Memory B cell (primary cell): Measurements from ENCODE around the gene CTDSPL.

Experiments
- ATAC-seq: fragments of 150-1000 bp; cut with Tn5 transposase; 2 replicates; pipeline ENCODE4 v1.10.0; 2021; ENCODE audit warnings: low read depth, mild to moderate bottlenecking, moderate library complexity
- DNase-seq, 2 donors: peaks; one replicate each; pipeline ENCODE4 v3.0.0; 2022; ENCODE audit warnings: low spot score in 2 of 2
- H3K27ac Mint-ChIP-seq: one replicate; pipeline ENCODE4 v1.8.0; 2022; ENCODE audit warnings: mild to moderate bottlenecking, moderate library complexity, mixed read lengths
- H3K27me3 Mint-ChIP-seq: one replicate; pipeline ENCODE4 v1.8.0; 2022; ENCODE audit warnings: mixed read lengths
- H3K36me3 Mint-ChIP-seq: one replicate; pipeline ENCODE4 v1.8.0; 2022; ENCODE audit warnings: mild to moderate bottlenecking, mixed read lengths
- H3K4me1 Mint-ChIP-seq: one replicate; pipeline ENCODE4 v1.8.0; 2022; ENCODE audit warnings: mixed read lengths
- H3K4me3 Mint-ChIP-seq: one replicate; pipeline ENCODE4 v1.8.0; 2022; ENCODE audit warnings: mild to moderate bottlenecking, moderate library complexity, mixed read lengths
- H3K9me3 Mint-ChIP-seq: one replicate; pipeline ENCODE4 v1.8.0; 2022; ENCODE audit warnings: mixed read lengths

The CTDSPL gene

GRCh38 chr3:37923569-37924040 lies 61.9 kb downstream of the CTDSPL start:
- no peak overlapping the region for H3K27ac Mint-ChIP-seq

GRCh38 chr3:37924453-37924852 lies 62.8 kb downstream of the CTDSPL start:
- DNase-seq (no peak), ATAC-seq (no peak)
- Mint-ChIP-seq H3K4me3 (no peak overlapping the region), H3K27ac (no peak overlapping the region), H3K4me1 (no peaks in the 10 kb centered on the region), H3K27me3 (no peaks in the 10 kb centered on the region), H3K9me3 (peaks cover 2% of the 10 kb centered on the region), H3K36me3 (no peaks in the 10 kb centered on the region)

More at GRCh38 chr3:37923569-37924040, 61.9 kb downstream of the CTDSPL start:
- Mint-ChIP-seq H3K27me3 (no peaks in the 10 kb centered on the region), H3K4me1 (no peaks in the 10 kb centered on the region), H3K36me3 (no peaks in the 10 kb centered on the region), H3K9me3 (no peaks in the 10 kb centered on the region), H3K4me3 (no peak overlapping the region)
- no peak for ATAC-seq
- DNase-seq = no peak

GRCh38 chr3:37925157-37925556 lies 63.5 kb downstream of the CTDSPL start:
- ATAC-seq = no peak
- H3K27ac Mint-ChIP-seq = no peak overlapping the region

GRCh38 chr3:37926611-37927010 lies 64.9 kb downstream of the CTDSPL start:
- Mint-ChIP-seq H3K27me3 (peaks cover 7% of the 10 kb centered on the region), H3K36me3 (no peaks in the 10 kb centered on the region), H3K27ac (no peak overlapping the region), H3K4me1 (no peaks in the 10 kb centered on the region), H3K9me3 (peaks cover 3% of the 10 kb centered on the region), H3K4me3 (no peak overlapping the region)
- DNase-seq (no peak), ATAC-seq (no peak)

More at GRCh38 chr3:37925157-37925556, 63.5 kb downstream of the CTDSPL start:
- Mint-ChIP-seq H3K9me3 (peaks cover 3% of the 10 kb centered on the region), H3K4me1 (no peaks in the 10 kb centered on the region), H3K4me3 (no peak overlapping the region), H3K36me3 (no peaks in the 10 kb centered on the region), H3K27me3 (no peaks in the 10 kb centered on the region)
- DNase-seq = no peak

GRCh38 chr3:37930495-37930894 lies 68.8 kb downstream of the CTDSPL start:
- H3K36me3 Mint-ChIP-seq = no peaks in the 10 kb centered on the region
- ATAC-seq (no peak), DNase-seq (no peak)
- no peaks in the 10 kb centered on the region for H3K4me1 Mint-ChIP-seq
- peaks cover 10% of the 10 kb centered on the region for H3K27me3 Mint-ChIP-seq
- H3K27ac Mint-ChIP-seq = no peak overlapping the region
- peaks cover 3% of the 10 kb centered on the region for H3K9me3 Mint-ChIP-seq
- H3K4me3 Mint-ChIP-seq = no peak overlapping the region

GRCh38 chr3:37932505-37932904 lies 70.8 kb downstream of the CTDSPL start:
- Mint-ChIP-seq H3K4me1 (no peaks in the 10 kb centered on the region), H3K27me3 (peaks cover 11% of the 10 kb centered on the region), H3K27ac (no peak overlapping the region), H3K4me3 (no peak overlapping the region), H3K36me3 (no peaks in the 10 kb centered on the region), H3K9me3 (peaks cover 3% of the 10 kb centered on the region)
- DNase-seq (no peak), ATAC-seq (no peak)

- no peaks in the 10 kb centered on the region for H3K4me1 Mint-ChIP-seq
- H3K27me3 Mint-ChIP-seq = peaks cover 16% of the 10 kb centered on the region
- no peak for DNase-seq
- no peak overlapping the region for H3K27ac Mint-ChIP-seq
- no peak for ATAC-seq
- H3K4me3 Mint-ChIP-seq = no peak overlapping the region
- no peaks in the 10 kb centered on the region for H3K36me3 Mint-ChIP-seq
- H3K9me3 Mint-ChIP-seq = no peaks in the 10 kb centered on the region
Measured at GRCh38 chr3:37934631-37935289, 73.1 kb downstream of the CTDSPL start.

- no peaks in the 10 kb centered on the region for H3K9me3 Mint-ChIP-seq
- ATAC-seq (no peak), DNase-seq (no peak)
- H3K27ac Mint-ChIP-seq = no peak overlapping the region
- H3K36me3 Mint-ChIP-seq = no peaks in the 10 kb centered on the region
- H3K27me3 Mint-ChIP-seq = peaks cover 18% of the 10 kb centered on the region
- H3K4me1 Mint-ChIP-seq = no peaks in the 10 kb centered on the region
- no peak overlapping the region for H3K4me3 Mint-ChIP-seq
Measured at GRCh38 chr3:37935290-37935668, 73.6 kb downstream of the CTDSPL start.

GRCh38 chr3:37935756-37936666 lies 74.3 kb downstream of the CTDSPL start:
- DNase-seq (no peak), ATAC-seq (no peak)
- no peak overlapping the region for H3K4me3 Mint-ChIP-seq
- no peaks in the 10 kb centered on the region for H3K36me3 Mint-ChIP-seq
- H3K4me1 Mint-ChIP-seq = no peaks in the 10 kb centered on the region
- H3K9me3 Mint-ChIP-seq = no peaks in the 10 kb centered on the region
- peaks cover 14% of the 10 kb centered on the region for H3K27me3 Mint-ChIP-seq
- no peak overlapping the region for H3K27ac Mint-ChIP-seq

- Mint-ChIP-seq H3K9me3 (no peaks in the 10 kb centered on the region), H3K36me3 (no peaks in the 10 kb centered on the region), H3K27me3 (peaks cover 11% of the 10 kb centered on the region), H3K27ac (no peak overlapping the region), H3K4me3 (no peak overlapping the region), H3K4me1 (no peaks in the 10 kb centered on the region)
- no peak for ATAC-seq
- DNase-seq = no peak
Measured at GRCh38 chr3:37937156-37937555, 75.5 kb downstream of the CTDSPL start.

- no peaks in the 10 kb centered on the region for H3K4me1 Mint-ChIP-seq
- no peaks in the 10 kb centered on the region for H3K36me3 Mint-ChIP-seq
- DNase-seq = no peak
- H3K4me3 Mint-ChIP-seq = no peak overlapping the region
- H3K9me3 Mint-ChIP-seq = no peaks in the 10 kb centered on the region
- no peak for ATAC-seq
- peaks cover 11% of the 10 kb centered on the region for H3K27me3 Mint-ChIP-seq
- H3K27ac Mint-ChIP-seq = no peak overlapping the region
Measured at GRCh38 chr3:37938011-37938410, 76.3 kb downstream of the CTDSPL start.

- Mint-ChIP-seq H3K27me3 (peaks cover 9% of the 10 kb centered on the region), H3K4me3 (no peak overlapping the region), H3K4me1 (no peaks in the 10 kb centered on the region), H3K36me3 (no peaks in the 10 kb centered on the region), H3K27ac (no peak overlapping the region), H3K9me3 (no peaks in the 10 kb centered on the region)
- DNase-seq = no peak
- ATAC-seq = no peak
Measured at GRCh38 chr3:37940242-37940908, 78.7 kb downstream of the CTDSPL start.

GRCh38 chr3:37941608-37942508 lies 80.2 kb downstream of the CTDSPL start:
- Mint-ChIP-seq H3K9me3 (no peaks in the 10 kb centered on the region), H3K36me3 (no peaks in the 10 kb centered on the region), H3K4me3 (no peak overlapping the region), H3K27ac (no peak overlapping the region), H3K4me1 (no peaks in the 10 kb centered on the region), H3K27me3 (peaks cover 8% of the 10 kb centered on the region)
- DNase-seq (no peak), ATAC-seq (no peak)
